Measurements from ENCODE around the gene DGKK. TPM values are rescaled to one million over a fixed set of nuclear protein-coding genes. Genes with fewer than 3 reads are reported as not detected.

DGKK gene
- total RNA-seq, 2 experiments from 2014 or later = not detected

DNA sequence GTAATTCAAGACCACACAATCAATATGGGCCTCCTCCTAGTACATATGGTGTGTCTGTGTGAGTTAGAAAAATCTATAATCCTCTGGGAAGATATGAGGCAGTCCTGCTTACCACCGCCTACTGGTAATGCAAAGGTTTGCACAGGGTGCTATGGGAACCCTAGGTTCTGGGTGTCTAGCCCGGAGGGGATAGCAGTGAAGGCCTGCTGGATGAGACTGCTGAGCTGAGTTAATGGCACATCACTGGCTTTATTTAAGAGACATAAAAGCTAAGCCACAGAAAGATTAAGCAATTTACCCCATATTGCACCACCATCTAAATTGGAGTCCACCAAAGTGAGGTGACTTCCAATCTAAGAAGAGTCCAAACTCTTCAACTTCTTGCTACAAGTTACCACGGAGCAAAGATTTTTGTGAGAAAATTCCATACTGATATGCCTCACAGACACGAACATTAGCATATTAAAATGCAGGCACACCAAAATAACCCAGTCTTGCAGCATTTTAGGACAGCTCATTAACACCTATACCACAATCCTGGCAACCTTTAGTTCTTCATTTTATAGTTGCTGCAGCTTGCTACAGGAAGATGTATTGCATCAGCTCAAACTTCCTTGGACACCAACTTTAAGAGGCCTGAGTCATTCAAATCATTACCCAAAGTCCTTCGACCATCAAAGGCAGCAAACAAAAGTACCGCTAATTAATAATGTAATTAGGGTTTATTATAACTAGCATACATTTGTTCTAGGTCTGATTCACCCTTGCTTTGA is 13.7 kb downstream of the DGKK start:
- peaks cover 12% of the 10 kb centered on the region for H3K27me3 Mint-ChIP-seq
- ATAC-seq (no peak), DNase-seq (no peak)
- H3K36me3 Mint-ChIP-seq = no peaks in the 10 kb centered on the region
- CTCF ChIA-PET = interaction anchor here (1.2 kb wide), 1 partner anchor 9 kb away, joined by 4 read pairs; no protein-coding TSS in a partner anchor
- H3K4me3 Mint-ChIP-seq = no peak overlapping the region
- H3K4me1 Mint-ChIP-seq = no peaks in the 10 kb centered on the region
- no peak overlapping the region for H3K27ac Mint-ChIP-seq
- no peaks in the 10 kb centered on the region for H3K9me3 Mint-ChIP-seq (ENCODE audit: low read depth)

DNA sequence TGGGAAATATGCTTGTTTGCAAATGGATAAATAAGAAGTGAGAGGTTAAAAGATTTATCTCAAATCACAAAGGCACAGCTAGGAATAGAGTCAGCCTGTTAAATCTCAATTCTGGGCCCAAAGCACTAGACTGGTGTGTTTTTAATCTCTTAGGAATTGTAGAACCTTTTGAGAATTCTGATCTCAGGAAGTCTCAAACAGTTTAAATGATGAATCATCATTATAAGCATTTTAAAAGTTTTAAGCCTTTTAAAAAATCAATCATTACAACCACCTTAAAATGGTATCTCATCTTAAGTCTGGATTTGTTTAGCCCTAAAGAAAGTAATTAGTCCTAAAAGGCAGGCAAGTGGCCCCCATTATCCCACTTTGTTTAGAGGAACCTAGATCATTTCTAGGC is 17.8 kb downstream of the DGKK start:
- ATAC-seq = no peak
- no peak for DNase-seq
- no peaks in the 10 kb centered on the region for H3K9me3 Mint-ChIP-seq (ENCODE audit: low read depth)
- no peak overlapping the region for H3K27ac Mint-ChIP-seq
- peaks cover 7% of the 10 kb centered on the region for H3K27me3 Mint-ChIP-seq
- H3K4me3 Mint-ChIP-seq = no peak overlapping the region
- H3K4me1 Mint-ChIP-seq = no peaks in the 10 kb centered on the region
- CTCF ChIA-PET = no interaction called here
- H3K36me3 Mint-ChIP-seq = no peaks in the 10 kb centered on the region

DNA sequence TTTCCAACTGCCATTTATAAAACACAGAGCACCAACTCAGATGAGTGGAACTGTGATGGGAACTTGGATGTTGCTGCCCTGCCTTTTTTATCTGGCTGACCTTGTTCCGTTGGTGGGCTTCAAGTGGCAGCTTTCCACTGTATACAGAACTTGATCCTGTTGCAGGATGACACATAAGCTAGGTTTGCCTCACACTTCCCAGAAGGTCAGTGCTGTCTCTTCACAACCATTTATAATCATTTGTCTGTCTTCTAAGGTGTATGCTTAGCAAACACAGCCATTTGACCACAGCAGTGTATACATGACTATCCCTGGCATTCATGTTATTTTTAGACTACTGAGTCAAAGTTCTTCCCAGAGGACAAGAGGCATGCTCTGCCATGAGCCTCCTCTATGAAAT is 20.3 kb downstream of the DGKK start:
- Mint-ChIP-seq H3K27me3 (peaks cover 4% of the 10 kb centered on the region), H3K4me3 (no peak overlapping the region), H3K36me3 (no peaks in the 10 kb centered on the region), H3K9me3 (ENCODE audit: low read depth) (no peaks in the 10 kb centered on the region), H3K4me1 (no peaks in the 10 kb centered on the region), H3K27ac (no peak overlapping the region)
- ATAC-seq (no peak), DNase-seq (no peak)
- CTCF ChIA-PET = no interaction called here

DNA sequence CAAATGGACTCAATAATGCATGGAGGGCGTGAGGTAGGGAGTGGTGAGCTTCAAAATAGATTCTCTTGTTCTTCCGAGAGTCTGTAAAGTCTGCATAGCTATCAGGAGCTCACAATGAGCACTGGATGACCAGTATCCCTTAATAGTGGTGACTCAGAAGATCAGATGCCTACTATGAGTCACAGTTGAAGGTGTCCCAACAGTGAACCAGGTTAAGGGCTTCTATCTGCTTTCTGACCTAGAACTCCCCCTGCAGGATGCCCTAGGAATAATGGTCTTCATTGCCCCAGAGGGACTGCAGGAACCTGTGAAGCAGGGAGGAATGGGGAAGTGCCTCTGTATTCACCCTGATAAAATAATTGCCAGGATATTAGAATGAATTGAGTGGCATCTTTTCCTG is 22.1 kb downstream of the DGKK start:
- H3K9me3 Mint-ChIP-seq (ENCODE audit: low read depth) = no peaks in the 10 kb centered on the region
- H3K4me3 Mint-ChIP-seq = no peak overlapping the region
- no peaks in the 10 kb centered on the region for H3K4me1 Mint-ChIP-seq
- ATAC-seq (peak; percentile 23), DNase-seq (peak; percentile 39)
- CTCF ChIA-PET = interaction anchor here (1.2 kb wide), 1 partner anchor 9 kb away, joined by 4 read pairs; no protein-coding TSS in a partner anchor
- H3K27me3 Mint-ChIP-seq = peaks cover 2% of the 10 kb centered on the region
- H3K36me3 Mint-ChIP-seq = no peaks in the 10 kb centered on the region
- H3K27ac Mint-ChIP-seq = no peak overlapping the region

DNA sequence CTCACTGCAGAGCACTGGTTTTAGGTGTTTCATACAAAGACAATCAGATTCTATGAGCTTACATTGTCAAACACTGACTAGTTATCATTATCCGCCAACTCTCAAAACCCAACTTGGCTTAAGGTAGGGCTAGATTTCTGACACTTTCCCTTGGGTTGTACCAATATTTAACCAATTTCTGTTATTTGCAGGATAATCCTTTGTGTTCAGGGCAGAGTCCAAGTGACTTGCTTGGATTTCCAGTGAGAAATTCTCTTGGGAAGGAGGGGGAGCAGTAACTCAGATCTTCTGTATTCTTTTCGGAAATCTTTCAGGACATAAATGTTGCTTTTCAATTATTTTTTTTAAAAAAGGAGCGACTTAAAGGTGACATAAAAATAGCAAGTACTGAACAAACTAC is 23.1 kb downstream of the DGKK start:
- no peaks in the 10 kb centered on the region for H3K9me3 Mint-ChIP-seq (ENCODE audit: low read depth)
- DNase-seq = no peak
- no peaks in the 10 kb centered on the region for H3K4me1 Mint-ChIP-seq
- ATAC-seq = no peak
- no peaks in the 10 kb centered on the region for H3K36me3 Mint-ChIP-seq
- H3K27ac Mint-ChIP-seq = no peak overlapping the region
- CTCF ChIA-PET = interaction anchor here (0.5 kb wide), 1 partner anchor 799 kb away, joined by 4 read pairs; no protein-coding TSS in a partner anchor
- no peaks in the 10 kb centered on the region for H3K27me3 Mint-ChIP-seq
- no peak overlapping the region for H3K4me3 Mint-ChIP-seq

DNA sequence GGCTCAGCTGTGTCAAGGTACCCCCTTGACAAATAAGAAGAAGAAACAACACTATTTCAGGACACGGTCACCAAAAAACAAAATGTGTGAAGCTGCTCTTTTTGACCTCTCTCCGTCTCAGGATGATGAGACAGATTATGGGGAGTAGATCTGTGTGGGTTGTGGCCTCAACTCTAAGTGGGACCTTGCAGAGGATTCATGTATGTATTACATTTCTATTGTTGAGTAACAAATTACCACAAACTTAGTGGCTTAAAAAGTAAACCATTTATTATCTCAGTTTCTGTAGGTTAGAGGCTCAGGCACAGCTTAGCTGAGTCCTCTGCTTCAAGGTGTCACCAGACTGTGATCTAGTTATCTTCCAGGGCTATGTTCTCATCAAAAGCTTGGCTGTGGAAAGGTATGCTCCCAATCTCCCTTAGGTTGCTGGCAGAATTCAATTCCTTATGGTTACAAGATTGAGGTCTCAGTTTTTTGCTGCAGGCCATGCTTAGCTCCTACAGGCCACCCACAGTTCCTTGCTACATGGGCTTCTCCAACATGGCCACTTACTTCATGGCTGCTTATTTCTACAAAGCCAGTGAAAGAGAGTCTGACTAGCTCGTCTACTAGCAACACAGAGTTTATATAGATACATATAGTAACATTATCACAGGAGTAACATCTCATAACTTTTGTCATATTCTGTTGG is 28.1 kb downstream of the DGKK start:
- ATAC-seq (no peak), DNase-seq (no peak)
- Mint-ChIP-seq H3K4me1 (no peaks in the 10 kb centered on the region), H3K9me3 (ENCODE audit: low read depth) (no peaks in the 10 kb centered on the region), H3K27ac (no peak overlapping the region), H3K36me3 (no peaks in the 10 kb centered on the region), H3K4me3 (no peak overlapping the region), H3K27me3 (no peaks in the 10 kb centered on the region)
- CTCF ChIA-PET = no interaction called here

DNA sequence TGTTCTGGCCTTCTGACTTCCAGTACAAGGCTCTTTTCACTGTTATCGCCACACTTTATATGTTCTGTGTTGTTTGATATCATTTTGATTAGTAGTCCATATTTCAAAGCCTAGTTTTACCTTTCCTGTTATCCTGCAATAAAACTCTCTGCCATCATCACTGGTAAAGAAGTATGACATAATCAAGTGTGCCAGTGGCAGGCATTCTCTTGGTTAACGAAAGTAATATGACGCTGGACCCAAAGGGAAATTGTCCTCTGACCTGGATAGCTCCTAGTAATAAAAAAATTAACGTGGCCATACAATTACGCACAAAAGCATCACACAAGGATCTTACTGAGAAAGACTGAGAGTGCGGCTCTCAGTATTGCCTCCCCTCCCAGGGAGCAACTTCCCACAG is 33.8 kb downstream of the DGKK start:
- Mint-ChIP-seq H3K4me3 (no peak overlapping the region), H3K27ac (no peak overlapping the region), H3K36me3 (no peaks in the 10 kb centered on the region), H3K27me3 (no peaks in the 10 kb centered on the region), H3K9me3 (ENCODE audit: low read depth) (no peaks in the 10 kb centered on the region), H3K4me1 (peaks cover 2% of the 10 kb centered on the region)
- ATAC-seq = no peak
- DNase-seq = no peak
- CTCF ChIA-PET = no interaction called here

DNA sequence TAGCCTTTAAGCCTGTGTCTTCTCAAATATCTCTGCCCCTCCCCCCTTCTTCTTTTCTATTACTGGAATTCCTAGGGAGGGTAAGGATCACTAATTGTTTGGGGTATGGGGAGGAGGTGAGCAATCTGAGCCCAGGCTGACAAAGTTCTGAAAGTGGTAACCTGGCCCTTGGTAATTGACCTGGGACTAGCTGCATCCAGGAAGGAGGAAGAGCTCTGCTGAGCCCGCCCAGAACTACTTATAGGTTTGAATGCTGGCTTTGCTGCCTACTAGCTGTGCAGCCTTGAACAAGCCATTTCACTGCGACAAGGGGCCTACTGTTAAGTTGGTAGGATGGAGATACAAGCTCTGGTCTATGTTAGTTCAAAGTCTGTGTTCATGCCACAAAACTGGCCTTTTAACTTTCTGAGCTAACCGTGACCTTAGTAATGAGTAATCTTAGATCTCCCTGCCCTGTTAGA is 37.8 kb downstream of the DGKK start:
- H3K4me1 Mint-ChIP-seq = peaks cover 2% of the 10 kb centered on the region
- H3K9me3 Mint-ChIP-seq (ENCODE audit: low read depth) = no peaks in the 10 kb centered on the region
- H3K36me3 Mint-ChIP-seq = no peaks in the 10 kb centered on the region
- H3K27me3 Mint-ChIP-seq = no peaks in the 10 kb centered on the region
- ATAC-seq (no peak), DNase-seq (no peak)
- H3K4me3 Mint-ChIP-seq = no peak overlapping the region
- CTCF ChIA-PET = no interaction called here
- H3K27ac Mint-ChIP-seq = no peak overlapping the region

DNA sequence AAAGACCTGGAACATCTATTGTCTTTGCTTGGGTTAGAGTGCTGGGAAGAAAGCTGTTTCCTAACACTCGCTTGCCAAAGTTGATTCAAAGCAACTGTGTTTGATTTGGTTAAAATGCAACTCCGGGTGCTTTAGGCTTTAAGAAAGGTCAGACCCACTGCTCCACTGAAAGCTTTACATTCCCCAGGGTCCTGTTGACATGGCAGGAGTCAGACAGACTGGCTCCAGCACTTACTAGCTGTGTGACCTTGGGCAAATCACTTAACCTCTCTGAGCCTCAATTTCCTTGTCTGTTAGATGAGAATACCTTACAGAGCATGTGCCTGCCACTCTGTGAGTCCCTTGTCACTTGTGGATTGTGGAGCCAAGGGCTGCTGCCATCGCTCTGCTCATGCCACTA is 39.0 kb downstream of the DGKK start:
- no peaks in the 10 kb centered on the region for H3K36me3 Mint-ChIP-seq
- H3K4me1 Mint-ChIP-seq = peaks cover 2% of the 10 kb centered on the region
- ATAC-seq (no peak), DNase-seq (no peak)
- H3K27ac Mint-ChIP-seq = no peak overlapping the region
- no peak overlapping the region for H3K4me3 Mint-ChIP-seq
- H3K27me3 Mint-ChIP-seq = no peaks in the 10 kb centered on the region
- H3K9me3 Mint-ChIP-seq (ENCODE audit: low read depth) = no peaks in the 10 kb centered on the region
- CTCF ChIA-PET = no interaction called here

DNA sequence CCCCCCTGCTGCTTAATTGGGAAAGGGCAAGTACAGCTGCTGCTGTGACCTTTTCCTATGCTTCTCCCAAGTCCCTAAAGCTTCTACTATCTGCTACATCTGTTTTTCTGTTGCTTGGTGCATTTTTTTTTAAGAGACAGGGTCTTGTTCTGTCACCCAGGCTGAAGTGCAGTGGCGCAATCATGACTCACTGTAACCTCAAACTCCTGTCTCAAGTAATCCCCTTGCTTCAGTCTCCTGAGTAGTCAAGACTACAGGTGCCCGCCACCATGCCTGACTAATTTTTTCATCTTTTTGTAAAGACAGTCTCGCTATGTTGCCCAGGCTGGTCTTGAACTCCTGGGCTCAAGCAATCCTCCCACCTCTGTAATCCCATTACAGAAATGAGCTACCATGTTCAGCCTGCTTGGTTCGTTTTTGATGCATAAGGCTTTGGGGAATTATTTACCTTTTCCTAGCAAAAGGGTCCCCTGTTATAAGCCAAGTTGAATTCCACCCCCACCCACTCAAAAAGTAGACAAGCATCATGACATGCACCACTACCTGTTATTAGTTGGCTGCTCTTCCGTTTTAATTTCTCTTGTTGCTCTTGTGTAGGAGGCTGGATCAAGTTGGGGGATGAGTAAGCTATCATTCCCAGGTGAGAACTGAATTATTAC is 39.6 kb downstream of the DGKK start:
- no peak overlapping the region for H3K27ac Mint-ChIP-seq
- peaks cover 2% of the 10 kb centered on the region for H3K4me1 Mint-ChIP-seq
- CTCF ChIA-PET = no interaction called here
- no peaks in the 10 kb centered on the region for H3K9me3 Mint-ChIP-seq (ENCODE audit: low read depth)
- ATAC-seq = no peak
- no peak overlapping the region for H3K4me3 Mint-ChIP-seq
- no peaks in the 10 kb centered on the region for H3K36me3 Mint-ChIP-seq
- peaks cover 4% of the 10 kb centered on the region for H3K27me3 Mint-ChIP-seq
- DNase-seq = no peak

DNA sequence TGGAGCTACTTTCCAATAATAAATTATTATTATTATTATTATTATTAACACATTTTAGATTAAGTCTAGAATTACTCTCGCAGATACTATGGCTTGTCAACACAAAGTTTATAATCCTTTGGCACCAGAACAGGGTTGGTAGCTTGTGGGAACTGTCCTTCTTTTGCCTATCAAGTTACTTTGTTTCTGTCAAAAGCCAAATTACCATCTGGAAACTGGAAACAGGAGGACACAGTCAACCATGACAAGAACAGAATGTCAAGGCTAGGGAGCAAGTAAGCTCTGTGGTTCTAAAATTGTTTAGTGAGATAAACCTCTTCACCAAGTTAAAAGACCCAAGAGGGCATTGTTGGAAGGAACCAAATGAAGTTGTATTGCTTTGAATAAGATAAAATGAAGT is 42.5 kb downstream of the DGKK start:
- Mint-ChIP-seq H3K27ac (no peak overlapping the region), H3K9me3 (ENCODE audit: low read depth) (no peaks in the 10 kb centered on the region), H3K4me3 (no peak overlapping the region), H3K4me1 (no peaks in the 10 kb centered on the region), H3K36me3 (no peaks in the 10 kb centered on the region), H3K27me3 (peaks cover 9% of the 10 kb centered on the region)
- ATAC-seq (no peak), DNase-seq (no peak)
- CTCF ChIA-PET = no interaction called here

DNA sequence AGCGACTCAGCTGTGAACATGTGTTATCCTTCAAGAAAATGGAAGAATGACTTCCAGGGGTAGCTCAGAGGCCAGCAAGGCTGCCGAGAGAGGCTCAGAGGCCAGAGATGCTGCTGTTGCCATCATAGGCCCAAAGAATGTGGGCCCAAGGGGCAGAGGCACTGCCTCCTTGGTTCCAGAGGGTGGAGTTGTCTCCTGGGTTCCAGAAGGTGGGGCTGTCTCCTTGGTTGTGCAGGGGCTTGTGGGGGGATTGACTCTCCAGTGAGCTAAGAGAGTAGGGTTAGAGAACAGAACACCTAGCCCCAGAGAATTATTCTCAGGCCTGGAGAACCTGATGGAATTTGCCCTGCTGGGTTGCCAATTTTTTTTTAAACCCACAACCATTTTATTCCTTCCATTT is 62.6 kb downstream of the DGKK start:
- H3K27ac Mint-ChIP-seq = no peak overlapping the region
- H3K4me3 Mint-ChIP-seq = no peak overlapping the region
- H3K9me3 Mint-ChIP-seq (ENCODE audit: low read depth) = no peaks in the 10 kb centered on the region
- DNase-seq (no peak), ATAC-seq (no peak)
- peaks cover 4% of the 10 kb centered on the region for H3K27me3 Mint-ChIP-seq
- CTCF ChIA-PET = no interaction called here
- no peaks in the 10 kb centered on the region for H3K36me3 Mint-ChIP-seq
- H3K4me1 Mint-ChIP-seq = no peaks in the 10 kb centered on the region

DNA sequence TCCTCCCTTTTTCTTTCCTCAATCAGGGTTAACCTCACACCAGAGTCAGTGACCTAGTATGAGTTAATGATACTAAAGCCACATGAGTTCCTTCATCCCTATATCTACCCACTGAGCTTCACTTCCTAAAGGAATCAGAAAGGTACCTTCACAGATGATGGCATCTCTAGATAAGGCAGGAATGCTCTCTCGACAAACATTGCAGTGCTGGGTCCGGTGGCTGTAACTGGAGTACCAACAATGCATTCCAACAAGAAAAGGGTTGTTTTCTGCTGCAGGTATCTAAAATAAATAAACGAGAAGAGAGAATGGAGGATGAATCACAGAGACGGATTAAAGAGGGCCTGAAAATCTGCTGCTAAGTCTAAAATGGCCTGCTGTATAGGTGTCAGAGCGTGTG is 66.7 kb downstream of the DGKK start:
- Mint-ChIP-seq H3K36me3 (no peaks in the 10 kb centered on the region), H3K4me3 (no peak overlapping the region), H3K27me3 (no peaks in the 10 kb centered on the region), H3K9me3 (ENCODE audit: low read depth) (no peaks in the 10 kb centered on the region), H3K27ac (no peak overlapping the region), H3K4me1 (no peaks in the 10 kb centered on the region)
- CTCF ChIA-PET = no interaction called here
- no peak for DNase-seq
- ATAC-seq = no peak

DNA sequence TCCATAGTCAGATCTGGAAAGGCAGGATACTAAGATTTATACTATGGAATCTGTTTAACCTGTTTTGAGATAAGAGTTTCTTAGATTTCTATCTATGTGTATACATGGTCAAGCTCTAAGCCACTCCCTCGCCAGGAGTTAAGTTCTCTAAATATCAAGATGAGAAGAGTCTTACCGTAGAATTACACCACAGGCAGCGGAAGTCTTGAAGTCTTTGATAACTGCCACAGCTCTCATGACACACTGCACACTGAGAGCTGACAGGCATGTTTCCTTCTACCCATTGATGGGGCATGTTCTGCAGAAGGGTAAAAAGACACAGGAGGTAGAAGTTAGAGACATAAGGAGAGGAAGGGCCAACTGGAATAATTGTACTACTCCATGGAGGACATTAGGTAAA is 67.7 kb downstream of the DGKK start:
- H3K27me3 Mint-ChIP-seq = no peaks in the 10 kb centered on the region
- H3K27ac Mint-ChIP-seq = no peak overlapping the region
- no peak overlapping the region for H3K4me3 Mint-ChIP-seq
- no peaks in the 10 kb centered on the region for H3K4me1 Mint-ChIP-seq
- CTCF ChIA-PET = no interaction called here
- H3K36me3 Mint-ChIP-seq = no peaks in the 10 kb centered on the region
- ATAC-seq = no peak
- DNase-seq = no peak
- no peaks in the 10 kb centered on the region for H3K9me3 Mint-ChIP-seq (ENCODE audit: low read depth)
